GDM1 (cell line): ENCODE results near the gene NUP93.

Experiments
- DNase-seq: peaks from one replicate; lab custom pipeline; 2025; lab: John Stamatoyannopoulos, UW

Gene NUP93

GRCh38 chr16:56817938-56818337 is 88.0 kb downstream of the NUP93 start:
- DNase-seq: no peak

- DNase-seq: no peak
These were observed 93.3 kb downstream of the NUP93 start for GRCh38 chr16:56823081-56823733.

- DNase-seq: no peak
These were observed 94.4 kb downstream of the NUP93 start for GRCh38 chr16:56824331-56824730.

- no peak for DNase-seq
These were observed 94.9 kb downstream of the NUP93 start for GRCh38 chr16:56824804-56825203.

GRCh38 chr16:56825826-56826225 is 95.9 kb downstream of the NUP93 start:
- DNase-seq: no peak

GRCh38 chr16:56828647-56829046 is 98.7 kb downstream of the NUP93 start:
- DNase-seq: no peak

- no peak for DNase-seq
These were observed 100.7 kb downstream of the NUP93 start for GRCh38 chr16:56830669-56831068.

- no peak for DNase-seq
These were observed 102.8 kb downstream of the NUP93 start for GRCh38 chr16:56832768-56833167.

GRCh38 chr16:56833243-56833970 is 103.5 kb downstream of the NUP93 start:
- DNase-seq: no peak

- DNase-seq: no peak
These were observed 105.4 kb downstream of the NUP93 start for GRCh38 chr16:56835320-56835719.

GRCh38 chr16:56836410-56837230 is 106.7 kb downstream of the NUP93 start:
- DNase-seq: no peak

GRCh38 chr16:56838622-56839337 is 108.9 kb downstream of the NUP93 start:
- no peak for DNase-seq

- DNase-seq: no peak
These were observed 111.3 kb downstream of the NUP93 start for GRCh38 chr16:56841233-56841632.

- no peak for DNase-seq
These were observed 111.7 kb downstream of the NUP93 start for GRCh38 chr16:56841659-56842058.

GRCh38 chr16:56842133-56842532 is 112.2 kb downstream of the NUP93 start:
- no peak for DNase-seq

- no peak for DNase-seq
These were observed 114.1 kb downstream of the NUP93 start for GRCh38 chr16:56844056-56844455.

GRCh38 chr16:56847173-56847910 is 117.4 kb downstream of the NUP93 start:
- no peak for DNase-seq

GRCh38 chr16:56848029-56848936 is 118.4 kb downstream of the NUP93 start:
- peak; percentile 14 for DNase-seq

GRCh38 chr16:56848955-56849689 is 119.2 kb downstream of the NUP93 start:
- DNase-seq: no peak
